Fibroblast of pulmonary artery (primary cell): ENCODE results near the gene ETNK1.
"Not testable (repeated sequence)": the region's sequence is repeated elsewhere in the genome, so short reads cannot be mapped to it uniquely, and the experiment has no call there.

Experiments
- DNase-seq: peaks from one replicate; pipeline ENCODE4 v3.0.0-alpha.2; 2010; ENCODE audit warnings: low read depth
- H3K4me3 ChIP-seq: replicated peaks from 2 replicates; pipeline ENCODE4 v1.5.1; 2011; ENCODE audit warnings: low read depth, mild to moderate bottlenecking, control low read depth, low read length, moderate library complexity
- CTCF ChIP-seq: IDR thresholded peaks from 2 replicates; pipeline ENCODE4 v1.5.1; 2011; ENCODE audit warnings: mild to moderate bottlenecking, control low read depth, low read length, inconsistent platforms; ENCODE audit errors: missing control alignments

ETNK1 gene

GRCh38 chr12:22684140-22685118 is 59.5 kb downstream of the ETNK1 start:
- TF ChIP-seq CTCF, result peak; percentile 67
- DNase-seq, result peak; percentile 74
- H3K4me3 ChIP-seq, result no peak overlapping the region

GRCh38 chr12:22686193-22686592 is 61.2 kb downstream of the ETNK1 start:
- no peak for DNase-seq
- H3K4me3 ChIP-seq, result no peak overlapping the region
- TF ChIP-seq CTCF, result no peak

- no peak overlapping the region for H3K4me3 ChIP-seq
- DNase-seq, result peak; percentile 74
- no peak for TF ChIP-seq CTCF
These were observed 62.5 kb downstream of the ETNK1 start for GRCh38 chr12:22687361-22688076.

GRCh38 chr12:22689876-22690275 is 64.9 kb downstream of the ETNK1 start:
- TF ChIP-seq CTCF, result no peak
- H3K4me3 ChIP-seq, result no peak overlapping the region
- DNase-seq, result no peak

GRCh38 chr12:22691319-22691718 is 66.3 kb downstream of the ETNK1 start:
- TF ChIP-seq CTCF, result no peak
- no peak overlapping the region for H3K4me3 ChIP-seq
- DNase-seq, result peak; percentile 15

- H3K4me3 ChIP-seq, DNase-seq: not testable (repeated sequence)
These were observed 67.5 kb downstream of the ETNK1 start for GRCh38 chr12:22692467-22692866.

- no peak for DNase-seq
- H3K4me3 ChIP-seq, result no peak overlapping the region
- TF ChIP-seq CTCF, result no peak
These were observed 68.1 kb downstream of the ETNK1 start for GRCh38 chr12:22692964-22693555.
